Mucosa of stomach (tissue), 1 donor: Measurements from ENCODE around the gene RBM20.

Source experiments
- H3K27me3 ChIP-seq: one replicate; pipeline ENCODE4 v1.7.0; 2013; ENCODE audit warnings: mild to moderate bottlenecking, low read length; ENCODE audit not compliant: control insufficient read depth, insufficient read depth
- H3K36me3 ChIP-seq: one replicate; pipeline ENCODE4 v1.7.0; 2013; ENCODE audit warnings: low read length; ENCODE audit not compliant: control insufficient read depth, insufficient read depth
- H3K4me1 ChIP-seq: one replicate; pipeline ENCODE4 v1.7.0; 2013; ENCODE audit warnings: mild to moderate bottlenecking, low read length; ENCODE audit not compliant: control insufficient read depth, insufficient read depth
- H3K4me3 ChIP-seq: one replicate; pipeline ENCODE4 v1.7.0; 2013; ENCODE audit warnings: low read length
- H3K9ac ChIP-seq: one replicate; pipeline ENCODE4 v1.7.0; 2013; ENCODE audit warnings: mild to moderate bottlenecking, low read length, moderate library complexity
- H3K9me3 ChIP-seq: one replicate; pipeline ENCODE4 v1.7.0; 2013; ENCODE audit warnings: mild to moderate bottlenecking, low read length, moderate library complexity; ENCODE audit not compliant: control insufficient read depth
- donor health status: Pancreatic carcinoma.

Gene RBM20

DNA sequence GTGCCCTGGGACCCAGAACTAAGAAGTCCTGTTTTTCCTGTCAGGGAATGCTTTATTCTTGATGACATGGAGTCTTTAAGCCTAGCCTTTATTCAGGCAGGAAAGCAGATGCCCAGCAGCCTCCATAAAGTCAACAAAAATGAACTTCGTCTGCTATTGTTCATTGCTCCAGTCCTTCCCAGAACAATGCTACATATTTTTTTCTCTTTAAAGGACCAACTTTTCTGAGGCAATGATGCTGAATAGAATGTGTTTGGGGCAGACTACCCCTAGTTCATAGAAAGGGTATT is 180.0 kb downstream of the RBM20 start:
- H3K36me3 ChIP-seq = no peaks in the 10 kb centered on the region
- no peaks in the 10 kb centered on the region for H3K27me3 ChIP-seq
- H3K4me1 ChIP-seq = peaks cover 24% of the 10 kb centered on the region
- no peaks in the 10 kb centered on the region for H3K9me3 ChIP-seq
- H3K9ac ChIP-seq = no peak overlapping the region
- no peak overlapping the region for H3K4me3 ChIP-seq

DNA sequence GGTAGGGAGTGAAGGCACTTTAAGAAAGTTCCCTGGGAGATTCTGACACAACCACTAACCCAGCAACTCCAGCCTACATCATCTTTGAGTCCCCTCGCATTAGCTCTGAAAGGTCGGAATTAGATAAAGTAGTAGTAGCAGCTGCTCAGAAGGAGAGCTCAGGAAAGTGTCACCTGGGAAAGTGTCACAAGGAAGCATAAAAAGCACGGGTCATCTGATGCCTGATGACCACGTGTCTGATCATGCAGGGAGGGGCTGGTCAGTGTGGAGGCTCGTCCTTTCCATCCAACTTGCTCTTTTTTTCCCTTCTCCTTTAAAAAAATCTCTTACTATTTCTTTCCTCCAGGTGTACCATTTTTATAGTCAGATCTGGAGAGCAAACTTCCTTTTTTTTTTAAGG is 180.5 kb downstream of the RBM20 start:
- H3K9me3 ChIP-seq = no peaks in the 10 kb centered on the region
- H3K36me3 ChIP-seq = no peaks in the 10 kb centered on the region
- no peak overlapping the region for H3K4me3 ChIP-seq
- H3K4me1 ChIP-seq = peaks cover 18% of the 10 kb centered on the region
- H3K27me3 ChIP-seq = no peaks in the 10 kb centered on the region
- no peak overlapping the region for H3K9ac ChIP-seq

DNA sequence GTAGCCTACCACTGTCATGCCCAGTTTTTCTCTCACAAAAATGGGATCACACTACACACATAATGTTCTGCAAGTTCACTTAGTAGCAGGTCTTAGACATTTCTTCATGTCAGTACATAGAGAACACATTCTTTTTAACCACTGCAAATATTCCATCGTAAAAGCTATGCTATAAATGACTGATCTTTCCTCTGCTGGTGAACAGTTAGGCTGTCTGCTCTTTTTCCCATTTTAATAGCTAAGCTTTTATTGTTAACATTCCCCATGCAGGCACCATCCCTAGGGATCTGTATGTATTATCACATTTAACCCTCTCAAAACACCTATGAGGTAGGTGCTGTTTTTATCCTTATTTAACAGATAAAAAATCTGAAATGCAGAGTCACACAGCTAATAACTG is 181.4 kb downstream of the RBM20 start:
- Histone ChIP-seq H3K4me3 (no peak overlapping the region), H3K36me3 (no peaks in the 10 kb centered on the region), H3K9ac (no peak overlapping the region), H3K4me1 (peaks cover 10% of the 10 kb centered on the region), H3K9me3 (no peaks in the 10 kb centered on the region), H3K27me3 (no peaks in the 10 kb centered on the region)

DNA sequence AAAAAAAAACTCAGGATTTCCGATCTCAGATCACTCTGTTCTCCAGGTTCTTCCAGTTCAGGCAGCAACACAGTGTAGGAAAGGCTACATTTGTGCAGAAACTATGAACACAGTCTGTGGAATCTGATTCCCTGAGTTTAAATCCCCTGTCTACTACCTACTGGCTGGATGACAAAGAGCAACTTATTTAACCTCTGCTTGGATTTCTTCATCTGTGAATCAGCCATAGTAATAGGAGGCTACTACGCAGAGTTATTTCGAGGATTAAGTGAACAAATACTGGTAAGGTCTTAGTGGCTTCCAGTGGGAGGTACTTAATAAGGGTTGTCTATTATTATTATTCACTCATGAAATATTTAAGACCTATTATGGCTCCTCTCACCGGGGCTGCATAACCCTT is 183.3 kb downstream of the RBM20 start:
- Histone ChIP-seq H3K9ac (no peak overlapping the region), H3K9me3 (no peaks in the 10 kb centered on the region), H3K4me3 (no peak overlapping the region), H3K27me3 (no peaks in the 10 kb centered on the region), H3K4me1 (no peaks in the 10 kb centered on the region), H3K36me3 (no peaks in the 10 kb centered on the region)

DNA sequence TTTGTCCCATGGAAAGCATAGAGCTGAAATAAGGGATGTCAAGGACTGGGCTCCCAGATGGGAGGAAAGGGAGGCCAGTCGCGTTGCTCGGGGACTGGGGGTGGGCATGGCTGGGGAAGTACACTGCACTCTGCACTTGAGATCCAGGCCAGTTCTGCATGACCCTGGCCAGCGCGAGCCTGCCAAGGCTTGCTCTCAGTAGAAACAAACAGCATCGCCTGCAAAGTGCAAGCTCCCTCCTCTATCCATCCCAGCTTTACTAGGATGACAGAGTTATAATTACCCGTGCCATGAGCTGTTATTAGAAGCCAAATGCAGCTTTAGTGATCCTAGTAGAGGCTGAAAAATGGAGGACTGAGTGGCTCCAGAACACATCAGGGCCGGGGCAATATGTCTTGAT is 183.7 kb downstream of the RBM20 start:
- H3K9ac ChIP-seq = no peak overlapping the region
- H3K36me3 ChIP-seq = no peaks in the 10 kb centered on the region
- H3K27me3 ChIP-seq = no peaks in the 10 kb centered on the region
- no peaks in the 10 kb centered on the region for H3K4me1 ChIP-seq
- H3K9me3 ChIP-seq = no peaks in the 10 kb centered on the region
- H3K4me3 ChIP-seq = no peak overlapping the region

DNA sequence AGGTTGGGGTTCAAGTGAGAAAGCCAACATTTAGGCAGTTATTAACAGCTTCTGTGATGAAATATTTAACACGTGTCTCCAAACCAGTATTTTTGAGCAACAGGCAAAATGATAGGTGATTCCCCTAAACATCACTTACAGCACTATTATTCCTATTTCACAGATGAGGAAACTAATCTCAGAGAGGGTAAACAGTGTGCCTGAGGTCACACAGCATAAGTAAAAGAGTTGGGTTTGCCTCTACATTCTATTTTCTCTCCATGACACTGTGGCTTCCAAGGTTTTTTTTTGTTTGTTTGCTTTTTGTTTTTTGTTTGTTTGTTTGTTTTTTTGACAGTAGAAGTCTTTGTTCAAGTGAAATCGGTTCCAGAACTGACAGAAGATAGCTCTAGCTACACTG is 184.4 kb downstream of the RBM20 start:
- Histone ChIP-seq H3K36me3 (no peaks in the 10 kb centered on the region), H3K4me3 (no peak overlapping the region), H3K27me3 (no peaks in the 10 kb centered on the region), H3K9me3 (no peaks in the 10 kb centered on the region), H3K9ac (no peak overlapping the region), H3K4me1 (peaks cover 5% of the 10 kb centered on the region)

DNA sequence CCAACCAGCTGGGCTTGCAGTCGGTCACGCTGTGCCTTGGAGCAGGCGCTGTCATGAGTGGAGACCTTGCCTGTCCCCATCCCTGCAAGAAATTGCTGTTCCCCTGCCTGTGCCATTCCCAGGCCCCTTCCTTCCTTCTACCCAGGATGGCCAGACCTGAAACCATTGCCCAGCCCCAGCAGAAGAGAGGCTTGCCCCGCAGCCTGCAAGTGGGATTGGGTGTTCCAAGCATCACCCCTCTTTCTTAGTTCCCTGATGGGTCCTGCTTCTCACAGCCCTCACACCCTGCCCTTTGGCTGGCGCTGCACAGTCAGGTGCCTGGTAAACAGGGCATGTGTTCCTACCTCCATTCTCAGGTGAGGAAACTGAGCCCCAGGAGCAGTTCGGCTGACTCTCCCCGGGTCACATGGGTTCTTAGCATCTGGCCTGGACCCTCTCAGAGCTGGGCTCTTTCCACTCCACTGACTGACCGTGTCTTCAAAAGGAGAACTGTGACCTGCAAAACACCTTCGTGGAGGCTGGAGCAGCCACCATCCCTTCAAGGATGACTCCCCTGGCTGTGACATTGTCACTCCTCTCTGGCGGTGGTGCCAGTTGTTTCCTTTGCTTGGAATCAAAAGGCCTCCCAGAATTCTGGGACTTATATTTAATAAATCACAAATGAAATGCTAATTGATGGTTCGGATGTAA is 185.7 kb downstream of the RBM20 start:
- H3K9ac ChIP-seq = no peak overlapping the region
- no peak overlapping the region for H3K4me3 ChIP-seq
- H3K4me1 ChIP-seq = peaks cover 19% of the 10 kb centered on the region
- no peaks in the 10 kb centered on the region for H3K9me3 ChIP-seq
- no peaks in the 10 kb centered on the region for H3K27me3 ChIP-seq
- H3K36me3 ChIP-seq = no peaks in the 10 kb centered on the region

DNA sequence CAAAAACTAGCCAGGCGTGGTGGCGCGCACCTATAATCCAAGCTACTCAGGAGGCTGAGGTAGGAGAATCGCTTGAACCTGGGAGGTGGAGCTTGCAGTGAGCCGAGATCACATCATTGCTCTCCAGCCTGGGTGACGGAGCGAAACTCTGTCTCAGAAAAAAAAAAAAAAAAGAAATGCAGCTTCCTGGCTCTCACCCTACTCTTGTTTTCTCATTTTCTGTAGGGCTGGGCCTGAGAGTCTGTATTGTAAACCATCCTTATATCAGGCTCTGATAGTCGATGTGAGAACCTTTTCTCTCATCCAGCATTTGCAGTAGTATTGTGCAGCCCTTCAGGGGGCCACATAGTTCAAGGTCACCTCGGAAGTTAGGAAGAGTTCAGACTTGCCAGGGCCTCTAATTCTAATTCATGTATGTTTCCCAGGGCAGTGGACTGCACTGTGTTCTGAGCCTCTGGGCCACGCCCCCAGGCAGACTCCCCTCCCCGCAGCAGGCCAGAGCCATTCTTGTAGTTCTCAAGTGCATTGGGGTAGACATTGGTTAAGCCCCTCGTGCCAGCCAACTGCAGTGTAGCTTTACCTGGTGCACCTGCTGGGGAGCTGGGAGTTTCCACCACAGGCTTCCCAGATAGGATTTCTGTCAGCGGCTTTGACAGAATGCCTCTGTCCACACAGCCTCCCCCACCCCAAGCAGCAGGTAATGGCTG is 189.3 kb downstream of the RBM20 start:
- H3K9me3 ChIP-seq = no peaks in the 10 kb centered on the region
- H3K4me1 ChIP-seq = peaks cover 48% of the 10 kb centered on the region
- no peak overlapping the region for H3K4me3 ChIP-seq
- no peaks in the 10 kb centered on the region for H3K27me3 ChIP-seq
- no peaks in the 10 kb centered on the region for H3K36me3 ChIP-seq
- peak overlapping the region; percentile 69 for H3K9ac ChIP-seq

DNA sequence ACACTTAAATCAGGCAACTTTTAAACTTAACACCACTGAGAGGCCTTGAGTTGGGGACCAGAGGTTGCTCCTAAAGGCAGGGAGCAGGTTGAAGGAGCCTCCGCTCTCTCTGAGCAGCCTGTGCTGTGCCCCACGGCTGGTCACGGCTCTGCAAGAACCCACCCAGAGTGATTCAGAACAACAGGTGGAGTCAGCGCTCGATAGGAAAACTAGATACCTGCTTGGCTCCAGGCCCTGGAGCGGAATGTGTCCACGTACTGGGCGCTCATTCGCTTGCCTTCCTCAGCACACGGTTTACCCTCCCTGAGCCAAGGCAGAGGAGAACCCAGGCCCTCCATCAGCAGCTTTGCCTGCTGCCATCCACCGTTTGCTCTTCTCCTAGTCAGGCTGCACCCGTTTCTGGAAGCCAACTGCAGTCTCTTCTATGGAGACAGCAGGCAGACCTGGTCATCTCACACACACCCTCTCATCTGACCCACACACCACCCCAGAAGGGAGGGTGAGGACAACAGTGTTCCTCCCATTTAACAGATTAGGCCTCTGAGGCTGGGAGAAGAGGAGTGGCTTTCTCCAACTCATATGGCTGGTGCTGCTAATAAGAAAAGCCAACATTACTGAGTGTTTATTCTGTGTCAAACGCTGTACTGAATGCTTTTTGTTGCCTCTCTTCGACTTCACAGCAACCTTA is 189.9 kb downstream of the RBM20 start:
- peak overlapping the region; percentile 69 for H3K9ac ChIP-seq
- H3K4me1 ChIP-seq = peaks cover 48% of the 10 kb centered on the region
- H3K36me3 ChIP-seq = no peaks in the 10 kb centered on the region

DNA sequence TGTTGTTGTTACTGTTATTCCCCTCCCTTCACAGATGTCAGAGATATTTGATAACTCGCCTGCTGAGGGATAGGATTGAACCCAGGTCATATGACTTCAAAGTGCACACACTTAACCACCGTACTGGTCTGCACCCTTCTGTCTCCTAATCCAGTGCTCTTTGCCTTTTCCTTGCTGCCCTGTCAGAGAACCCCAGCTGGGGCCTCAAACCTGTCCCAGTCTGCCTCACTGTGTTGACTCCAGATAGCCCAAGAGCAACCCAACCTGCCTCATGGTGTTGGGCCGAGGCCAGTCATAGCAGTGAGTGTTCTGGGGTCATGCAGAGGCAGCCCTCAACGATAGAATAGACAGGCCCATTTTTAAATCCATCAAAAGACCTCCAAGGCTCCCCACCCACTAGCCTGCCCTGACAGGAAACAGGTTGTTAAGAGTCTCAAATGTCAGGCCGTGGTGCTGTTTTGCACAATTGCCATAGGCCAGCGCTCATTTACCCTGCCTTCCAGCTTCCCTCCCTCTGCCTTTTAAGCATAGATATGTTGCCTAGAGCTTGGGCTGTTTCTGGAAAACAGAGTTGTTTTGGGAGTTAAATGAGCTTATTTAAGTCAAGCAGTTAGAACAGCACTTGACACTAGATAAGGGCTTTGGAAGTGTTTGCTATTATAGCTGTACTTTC is 190.6 kb downstream of the RBM20 start:
- Histone ChIP-seq H3K4me3 (no peak overlapping the region), H3K27me3 (no peaks in the 10 kb centered on the region), H3K4me1 (peaks cover 53% of the 10 kb centered on the region), H3K36me3 (no peaks in the 10 kb centered on the region), H3K9ac (peak overlapping the region; percentile 69), H3K9me3 (no peaks in the 10 kb centered on the region)

More for the DNA sequence above, 189.9 kb downstream of the RBM20 start:
- H3K4me3 ChIP-seq = no peak overlapping the region
- no peaks in the 10 kb centered on the region for H3K9me3 ChIP-seq
- no peaks in the 10 kb centered on the region for H3K27me3 ChIP-seq

DNA sequence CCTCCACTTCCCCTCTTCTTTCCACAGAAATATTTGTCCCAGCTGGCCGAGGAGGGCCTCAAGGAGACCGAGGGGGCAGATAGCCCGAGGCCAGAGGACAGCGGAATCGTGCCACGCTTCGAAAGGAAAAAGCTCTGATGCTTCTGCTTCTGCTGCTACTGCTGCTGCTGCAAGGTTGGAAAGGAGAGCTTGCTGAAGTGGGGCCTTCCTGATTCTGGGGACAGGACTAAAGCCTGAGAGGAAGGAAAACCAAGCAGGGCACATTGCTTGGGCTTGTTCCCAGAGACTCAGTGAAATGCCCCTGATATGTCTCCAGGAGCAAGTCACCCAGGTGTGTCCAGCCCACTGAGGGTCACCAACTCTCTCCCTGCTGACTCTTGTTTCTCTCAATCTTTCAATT is 191.7 kb downstream of the RBM20 start:
- no peak overlapping the region for H3K4me3 ChIP-seq
- H3K9me3 ChIP-seq = no peaks in the 10 kb centered on the region
- H3K27me3 ChIP-seq = no peaks in the 10 kb centered on the region
- peak overlapping the region; percentile 40 for H3K9ac ChIP-seq
- H3K36me3 ChIP-seq = no peaks in the 10 kb centered on the region
- peaks cover 64% of the 10 kb centered on the region for H3K4me1 ChIP-seq

DNA sequence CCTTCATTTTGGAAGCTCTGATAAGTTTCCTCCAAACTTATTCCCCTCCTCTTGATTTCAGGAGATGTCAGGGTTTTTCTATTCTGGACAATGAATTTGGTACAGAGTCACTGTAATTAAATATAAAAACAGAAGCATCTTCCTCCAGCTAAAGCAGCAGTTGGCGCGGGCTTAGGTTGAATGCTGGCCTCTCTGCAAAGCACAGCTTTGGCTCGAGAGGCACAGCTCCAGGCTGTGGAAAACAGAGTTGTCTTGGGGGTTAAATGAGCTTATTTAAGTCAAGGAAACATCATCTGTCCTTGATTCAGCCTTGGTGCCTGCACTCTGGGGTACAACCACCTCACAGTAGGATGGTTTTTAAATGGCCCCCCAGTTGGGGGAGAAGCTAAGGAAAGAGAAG is 192.6 kb downstream of the RBM20 start:
- H3K36me3 ChIP-seq = no peaks in the 10 kb centered on the region
- no peak overlapping the region for H3K4me3 ChIP-seq
- peak overlapping the region; percentile 4 for H3K9ac ChIP-seq

More for the DNA sequence above, 192.6 kb downstream of the RBM20 start:
- Histone ChIP-seq H3K4me1 (peaks cover 72% of the 10 kb centered on the region), H3K9me3 (no peaks in the 10 kb centered on the region), H3K27me3 (no peaks in the 10 kb centered on the region)
